Hepatocyte (in vitro differentiated cells): Measurements from ENCODE around the gene KCND3.

Source experiments
- EZH2phosphoT487 ChIP-seq: fragments of 200-600 bp; sonication (generic); IDR thresholded peaks from one replicate; pipeline ENCODE4 v1.6.1; 2018; ENCODE audit warnings: antibody characterized with exemption, mild to moderate bottlenecking, low read depth, moderate library complexity; ENCODE audit not compliant: unreplicated experiment, severe bottlenecking
- TF ChIP-seq, protein P1 (sequence below): fragments of 200-600 bp; sonication (generic); IDR thresholded peaks from 2 replicates; pipeline ENCODE4 v1.5.1; 2016; ENCODE audit warnings: antibody characterized with exemption, mild to moderate bottlenecking; ENCODE audit not compliant: poor library complexity

DNA sequence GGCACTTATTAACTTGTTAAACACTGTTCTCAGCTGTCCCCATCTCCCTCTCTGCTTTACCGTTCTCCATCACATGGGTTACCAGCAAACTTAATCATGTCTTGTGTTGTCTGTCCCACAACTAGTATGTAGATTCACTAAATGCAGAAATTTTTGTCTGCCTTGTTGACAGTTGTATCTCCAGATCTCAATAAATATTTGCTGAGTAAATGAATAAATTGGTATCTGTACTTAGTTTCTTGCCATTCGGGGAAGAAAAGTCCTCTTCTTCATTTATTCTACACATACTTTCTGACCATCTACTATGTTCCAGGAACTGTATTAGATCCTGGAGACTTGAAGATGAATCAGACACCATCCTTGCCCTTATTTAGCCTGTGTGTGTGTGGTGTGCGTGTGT, 97.9 kb downstream of the KCND3 start:
- TF ChIP-seq, protein P1, sequence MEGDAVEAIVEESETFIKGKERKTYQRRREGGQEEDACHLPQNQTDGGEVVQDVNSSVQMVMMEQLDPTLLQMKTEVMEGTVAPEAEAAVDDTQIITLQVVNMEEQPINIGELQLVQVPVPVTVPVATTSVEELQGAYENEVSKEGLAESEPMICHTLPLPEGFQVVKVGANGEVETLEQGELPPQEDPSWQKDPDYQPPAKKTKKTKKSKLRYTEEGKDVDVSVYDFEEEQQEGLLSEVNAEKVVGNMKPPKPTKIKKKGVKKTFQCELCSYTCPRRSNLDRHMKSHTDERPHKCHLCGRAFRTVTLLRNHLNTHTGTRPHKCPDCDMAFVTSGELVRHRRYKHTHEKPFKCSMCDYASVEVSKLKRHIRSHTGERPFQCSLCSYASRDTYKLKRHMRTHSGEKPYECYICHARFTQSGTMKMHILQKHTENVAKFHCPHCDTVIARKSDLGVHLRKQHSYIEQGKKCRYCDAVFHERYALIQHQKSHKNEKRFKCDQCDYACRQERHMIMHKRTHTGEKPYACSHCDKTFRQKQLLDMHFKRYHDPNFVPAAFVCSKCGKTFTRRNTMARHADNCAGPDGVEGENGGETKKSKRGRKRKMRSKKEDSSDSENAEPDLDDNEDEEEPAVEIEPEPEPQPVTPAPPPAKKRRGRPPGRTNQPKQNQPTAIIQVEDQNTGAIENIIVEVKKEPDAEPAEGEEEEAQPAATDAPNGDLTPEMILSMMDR: no peak
- no peak for TF ChIP-seq EZH2phosphoT487
